PFSK-1 (cell line): ENCODE results near the gene THY1.

Experiments
- FOXP2 ChIP-seq: optimal IDR thresholded peaks from 2 replicates; pipeline ENCODE3; 2011; ENCODE audit warnings: borderline replicate concordance, control low read depth, inconsistent platforms; ENCODE audit not compliant: insufficient read depth; ENCODE audit errors: extremely low read length, extremely low read depth
- POLR2AphosphoS5 ChIP-seq: IDR thresholded peaks from 2 replicates; pipeline ENCODE4 v1.6.1; 2012; ENCODE audit warnings: low read depth, mild to moderate bottlenecking, control low read depth, low read length, moderate library complexity
- REST ChIP-seq, 2 experiments: IDR thresholded peaks; 2 replicates each; pipeline versions ENCODE4 v1.6.1 to v1.8.0; 2011 to 2012; ENCODE audit warnings: low read depth in 2 of 2, low read length in 2 of 2, control low read depth in 1 of 2, inconsistent platforms in 1 of 2, mild to moderate bottlenecking in 1 of 2, moderate library complexity in 1 of 2; ENCODE audit not compliant: insufficient read depth in 1 of 2
- SIN3A ChIP-seq: IDR thresholded peaks from 2 replicates; pipeline ENCODE4 v1.6.1; 2012; ENCODE audit warnings: mild to moderate bottlenecking, low read length, moderate library complexity, borderline replicate concordance; ENCODE audit not compliant: insufficient read depth
- TAF1 ChIP-seq: IDR thresholded peaks from 2 replicates; pipeline ENCODE4 v1.6.1; 2012; ENCODE audit warnings: low read length, control low read depth, borderline replicate concordance; ENCODE audit not compliant: insufficient read depth

- TF ChIP-seq TAF1 (no peak), REST (IDR thresholded peaks at IDR 0.05; ENCODE audit: insufficient read depth in 1 of 2, low read depth in 2 of 2, low read length in 2 of 2) (no peak), POLR2AphosphoS5 (no peak), SIN3A (no peak), FOXP2 (no peak)
These were observed 1.6 kb downstream of the THY1 start for GRCh38 chr11:119421351-119421750.
